ENCODE data around the gene MSANTD7.

The MSANTD7 gene

DNA sequence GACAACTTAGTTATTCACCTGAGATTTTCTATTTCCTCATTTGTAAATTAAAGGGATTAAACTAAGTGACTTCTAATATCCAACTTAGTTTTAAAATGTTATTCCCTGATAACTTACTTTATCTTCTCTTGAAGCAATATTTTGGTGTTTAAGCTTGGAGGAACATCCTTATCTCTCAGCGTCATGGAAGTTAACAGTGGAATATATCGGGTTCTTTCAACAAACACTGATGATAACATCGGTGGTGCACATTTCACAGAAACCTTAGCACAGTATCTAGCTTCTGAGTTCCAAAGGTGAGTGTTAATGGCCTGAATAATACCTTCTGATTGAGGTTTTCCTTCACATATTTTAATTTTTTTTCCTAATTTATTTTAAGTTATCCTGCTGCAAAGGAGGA lies 14.1 kb downstream of the MSANTD7 start:
- Histone ChIP-seq H3K27me3 (ENCODE audit: control insufficient read depth in 1 of 2, insufficient read depth in 1 of 2, low read length in 2 of 2) (no peaks in the 10 kb centered on the region), H3K14ac (ENCODE audit: low read length in 2 of 2) (no peak overlapping the region), H3K9me3 (ENCODE audit: control insufficient read depth, low read length) (no peaks in the 10 kb centered on the region), H3K27ac (ENCODE audit: low read length, poor library complexity, severe bottlenecking) (no peak overlapping the region), H2BK120ac (ENCODE audit: low read depth, low read length) (no peak overlapping the region), H3K23ac (ENCODE audit: low read length in 2 of 2) (no peak overlapping the region), H3K4me2 (ENCODE audit: low read length, poor library complexity, severe bottlenecking) (no peak overlapping the region), H3K79me1 (replicated peaks; ENCODE audit: low read length, poor library complexity, severe bottlenecking) (no peaks in the 10 kb centered on the region), H2AK5ac (ENCODE audit: low read length, severe bottlenecking) (no peak overlapping the region), H2BK5ac (ENCODE audit: low read depth, low read length, poor library complexity, severe bottlenecking) (no peak overlapping the region), H2BK15ac (ENCODE audit: low read depth, poor library complexity, severe bottlenecking) (no peak overlapping the region), H4K8ac (ENCODE audit: low read length) (no peak overlapping the region), H4K91ac (ENCODE audit: low read length) (no peak overlapping the region), H2AFZ (ENCODE audit: low read depth, low read length) (no peak overlapping the region), H3K36me3 (ENCODE audit: control insufficient read depth in 1 of 2, insufficient read depth in 2 of 2, low read depth in 1 of 2, low read length in 2 of 2) (peaks cover 5 to 78% of the 10 kb centered on the region in 2 experiments), H3K4me3 (ENCODE audit: insufficient read depth in 1 of 2, low read depth in 1 of 2, low read length in 2 of 2) (no peak overlapping the region), H3K4me1 (ENCODE audit: control insufficient read depth, insufficient read depth, low read depth, low read length) (no peaks in the 10 kb centered on the region), H3K18ac (ENCODE audit: low read depth in 1 of 2, low read length in 2 of 2) (no peak overlapping the region), H3K9ac (ENCODE audit: low read length) (no peak overlapping the region), H2BK12ac (ENCODE audit: low read length in 2 of 2) (no peak overlapping the region), H3K4ac (ENCODE audit: low read depth in 1 of 2, low read length in 2 of 2) (no peak overlapping the region)
- WGBS = 97% methylated on average over 3 of the region's 3 CpGs
- DNase-seq = no peak

- no peak overlapping the region for H3K27ac ChIP-seq (ENCODE audit: low read length, poor library complexity, severe bottlenecking)
- no peaks in the 10 kb centered on the region for H3K4me1 ChIP-seq (ENCODE audit: control insufficient read depth, insufficient read depth, low read depth, low read length)
- H2BK120ac ChIP-seq (ENCODE audit: low read depth, low read length) = no peak overlapping the region
- H2AK5ac ChIP-seq (ENCODE audit: low read length, severe bottlenecking) = no peak overlapping the region
- no peak overlapping the region for H3K23ac ChIP-seq (ENCODE audit: low read length in 2 of 2)
- H3K14ac ChIP-seq (ENCODE audit: low read length in 2 of 2) = no peak overlapping the region
- H4K8ac ChIP-seq (ENCODE audit: low read length) = no peak overlapping the region
- no peak overlapping the region for H2BK12ac ChIP-seq (ENCODE audit: low read length in 2 of 2)
- no peak overlapping the region for H2BK5ac ChIP-seq (ENCODE audit: low read depth, low read length, poor library complexity, severe bottlenecking)
- peaks cover 3% of the 10 kb centered on the region for H3K79me1 ChIP-seq (replicated peaks; ENCODE audit: low read length, poor library complexity, severe bottlenecking)
- no peaks in the 10 kb centered on the region for H3K9me3 ChIP-seq (ENCODE audit: control insufficient read depth, low read length)
- 100% methylated on average over 1 of the region's 1 CpG for WGBS
- H2AFZ ChIP-seq (ENCODE audit: low read depth, low read length) = no peak overlapping the region
- no peak overlapping the region for H2BK15ac ChIP-seq (ENCODE audit: low read depth, poor library complexity, severe bottlenecking)
- H3K18ac ChIP-seq (ENCODE audit: low read depth in 1 of 2, low read length in 2 of 2) = no peak overlapping the region
- H3K9ac ChIP-seq (ENCODE audit: low read length) = no peak overlapping the region
- no peak overlapping the region for H4K91ac ChIP-seq (ENCODE audit: low read length)
- H3K4ac ChIP-seq (ENCODE audit: low read depth in 1 of 2, low read length in 2 of 2) = no peak overlapping the region
- H3K4me3 ChIP-seq (ENCODE audit: insufficient read depth in 1 of 2, low read depth in 1 of 2, low read length in 2 of 2) = no peak overlapping the region
- no peak overlapping the region for H3K4me2 ChIP-seq (ENCODE audit: low read length, poor library complexity, severe bottlenecking)
- peaks cover 13 to 77% of the 10 kb centered on the region in 2 experiments for H3K36me3 ChIP-seq (ENCODE audit: control insufficient read depth in 1 of 2, insufficient read depth in 2 of 2, low read depth in 1 of 2, low read length in 2 of 2)
- H3K27me3 ChIP-seq (ENCODE audit: control insufficient read depth in 1 of 2, insufficient read depth in 1 of 2, low read length in 2 of 2) = no peaks in the 10 kb centered on the region
- no peak for DNase-seq
Measured at GRCh38 chr10:14855453-14855852, 17.3 kb downstream of the MSANTD7 start.

GRCh38 chr10:14858338-14858960 lies 20.3 kb downstream of the MSANTD7 start:
- Histone ChIP-seq H3K9ac (ENCODE audit: low read length) (no peak overlapping the region), H3K14ac (ENCODE audit: low read length in 2 of 2) (no peak overlapping the region), H3K36me3 (ENCODE audit: control insufficient read depth in 1 of 2, insufficient read depth in 2 of 2, low read depth in 1 of 2, low read length in 2 of 2) (peaks cover 18 to 73% of the 10 kb centered on the region in 2 experiments), H3K18ac (ENCODE audit: low read depth in 1 of 2, low read length in 2 of 2) (no peak overlapping the region), H3K4ac (ENCODE audit: low read depth in 1 of 2, low read length in 2 of 2) (no peak overlapping the region), H2BK5ac (ENCODE audit: low read depth, low read length, poor library complexity, severe bottlenecking) (no peak overlapping the region), H3K27me3 (ENCODE audit: control insufficient read depth in 1 of 2, insufficient read depth in 1 of 2, low read length in 2 of 2) (no peaks in the 10 kb centered on the region), H4K8ac (ENCODE audit: low read length) (no peak overlapping the region), H3K9me3 (ENCODE audit: control insufficient read depth, low read length) (no peaks in the 10 kb centered on the region), H3K4me2 (ENCODE audit: low read length, poor library complexity, severe bottlenecking) (no peak overlapping the region), H2BK120ac (ENCODE audit: low read depth, low read length) (no peak overlapping the region), H3K23ac (ENCODE audit: low read length in 2 of 2) (no peak overlapping the region), H3K4me1 (ENCODE audit: control insufficient read depth, insufficient read depth, low read depth, low read length) (no peaks in the 10 kb centered on the region), H4K91ac (ENCODE audit: low read length) (no peak overlapping the region), H3K79me1 (replicated peaks; ENCODE audit: low read length, poor library complexity, severe bottlenecking) (peaks cover 4% of the 10 kb centered on the region), H3K4me3 (ENCODE audit: insufficient read depth in 1 of 2, low read depth in 1 of 2, low read length in 2 of 2) (no peak overlapping the region), H3K27ac (ENCODE audit: low read length, poor library complexity, severe bottlenecking) (no peak overlapping the region), H2BK12ac (ENCODE audit: low read length in 2 of 2) (no peak overlapping the region), H2BK15ac (ENCODE audit: low read depth, poor library complexity, severe bottlenecking) (no peak overlapping the region), H2AFZ (ENCODE audit: low read depth, low read length) (no peak overlapping the region), H2AK5ac (ENCODE audit: low read length, severe bottlenecking) (no peak overlapping the region)
- no peak for DNase-seq
- WGBS = 96% methylated on average over 3 of the region's 6 CpGs

GRCh38 chr10:14859043-14859442 lies 20.9 kb downstream of the MSANTD7 start:
- H3K9me3 ChIP-seq (ENCODE audit: control insufficient read depth, low read length) = no peaks in the 10 kb centered on the region
- no peak overlapping the region for H2BK120ac ChIP-seq (ENCODE audit: low read depth, low read length)
- no peak overlapping the region for H2BK5ac ChIP-seq (ENCODE audit: low read depth, low read length, poor library complexity, severe bottlenecking)
- no peak overlapping the region for H2BK15ac ChIP-seq (ENCODE audit: low read depth, poor library complexity, severe bottlenecking)
- H3K23ac ChIP-seq (ENCODE audit: low read length in 2 of 2) = no peak overlapping the region
- H3K27ac ChIP-seq (ENCODE audit: low read length, poor library complexity, severe bottlenecking) = no peak overlapping the region
- peaks cover 18 to 74% of the 10 kb centered on the region in 2 experiments for H3K36me3 ChIP-seq (ENCODE audit: control insufficient read depth in 1 of 2, insufficient read depth in 2 of 2, low read depth in 1 of 2, low read length in 2 of 2)
- peak overlapping the region; percentile 30 for H3K9ac ChIP-seq (ENCODE audit: low read length)
- no peaks in the 10 kb centered on the region for H3K27me3 ChIP-seq (ENCODE audit: control insufficient read depth in 1 of 2, insufficient read depth in 1 of 2, low read length in 2 of 2)
- no peak for DNase-seq
- H3K4me1 ChIP-seq (ENCODE audit: control insufficient read depth, insufficient read depth, low read depth, low read length) = no peaks in the 10 kb centered on the region
- no peak overlapping the region for H3K14ac ChIP-seq (ENCODE audit: low read length in 2 of 2)
- H3K18ac ChIP-seq (ENCODE audit: low read depth in 1 of 2, low read length in 2 of 2) = no peak overlapping the region
- no peak overlapping the region for H2AFZ ChIP-seq (ENCODE audit: low read depth, low read length)
- no peak overlapping the region for H2AK5ac ChIP-seq (ENCODE audit: low read length, severe bottlenecking)
- no peak overlapping the region for H3K4ac ChIP-seq (ENCODE audit: low read depth in 1 of 2, low read length in 2 of 2)
- WGBS = 98% methylated on average over 5 of the region's 5 CpGs
- peaks cover 9% of the 10 kb centered on the region for H3K79me1 ChIP-seq (replicated peaks; ENCODE audit: low read length, poor library complexity, severe bottlenecking)
- no peak overlapping the region for H3K4me2 ChIP-seq (ENCODE audit: low read length, poor library complexity, severe bottlenecking)
- no peak overlapping the region for H4K8ac ChIP-seq (ENCODE audit: low read length)
- no peak overlapping the region for H3K4me3 ChIP-seq (ENCODE audit: insufficient read depth in 1 of 2, low read depth in 1 of 2, low read length in 2 of 2)
- no peak overlapping the region for H2BK12ac ChIP-seq (ENCODE audit: low read length in 2 of 2)
- H4K91ac ChIP-seq (ENCODE audit: low read length) = no peak overlapping the region
